HG03066 (cell line): ENCODE data around the gene EPS8L2.
A peak's percentile ranks its signal among the peaks of the same experiment; 100 is the strongest.
"Not testable (repeated sequence)": the region's sequence is repeated elsewhere in the genome, so short reads cannot be mapped to it uniquely, and the experiment has no call there.

ENCODE experiments used
- ATAC-seq: cut with Tn5 transposase; IDR thresholded peaks from one replicate; pipeline ENCODE4 v1.9.1; 2021; ENCODE audit warnings: low read depth; ENCODE audit not compliant: unreplicated experiment

EPS8L2 gene

GRCh38 chr11:724049-724777 is 18.2 kb downstream of the EPS8L2 start:
- no peak for ATAC-seq

- no peak for ATAC-seq
These were observed 18.9 kb downstream of the EPS8L2 start for GRCh38 chr11:724778-725386.

GRCh38 chr11:725624-726202 is 19.7 kb downstream of the EPS8L2 start:
- ATAC-seq = no peak

GRCh38 chr11:726278-727220 is 20.5 kb downstream of the EPS8L2 start:
- no peak for ATAC-seq

GRCh38 chr11:727281-727701 is 21.3 kb downstream of the EPS8L2 start:
- no peak for ATAC-seq

- no peak for ATAC-seq
These were observed 22.1 kb downstream of the EPS8L2 start for GRCh38 chr11:727859-728748.

- no peak for ATAC-seq
These were observed 23.0 kb downstream of the EPS8L2 start for GRCh38 chr11:728901-729491.

GRCh38 chr11:729492-730074 is 23.6 kb downstream of the EPS8L2 start:
- ATAC-seq = no peak

GRCh38 chr11:733072-733471 is 27.0 kb downstream of the EPS8L2 start:
- ATAC-seq = no peak

- ATAC-seq = not testable (repeated sequence)
These were observed 28.5 kb downstream of the EPS8L2 start for GRCh38 chr11:734541-734940.

- no peak for ATAC-seq
These were observed 31.3 kb downstream of the EPS8L2 start for GRCh38 chr11:737366-737765.

GRCh38 chr11:737899-738298 is 31.9 kb downstream of the EPS8L2 start:
- ATAC-seq = not testable (repeated sequence)

- no peak for ATAC-seq
These were observed 36.1 kb downstream of the EPS8L2 start for GRCh38 chr11:742156-742546.

- ATAC-seq = no peak
These were observed 36.7 kb downstream of the EPS8L2 start for GRCh38 chr11:742571-743201.

- no peak for ATAC-seq
These were observed 39.4 kb downstream of the EPS8L2 start for GRCh38 chr11:745428-745827.

- ATAC-seq = peak; percentile 11
These were observed 40.5 kb downstream of the EPS8L2 start for GRCh38 chr11:746289-747157.

GRCh38 chr11:747158-748006 is 41.4 kb downstream of the EPS8L2 start, which contains the start of gene TALDO1:
Gene TALDO1, plus strand, starts transcription at chr11:747464. Its CDS starts 18 bp downstream, at chr11:747482.
- peak; percentile 89 for ATAC-seq
